Osteocyte (in vitro differentiated cells): ENCODE data around the gene MRPL36. TPM values are rescaled to one million over a fixed set of nuclear protein-coding genes. Genes with fewer than 3 reads are reported as not detected.

Source experiments
- DNase-seq: peaks from one replicate; pipeline ENCODE4 v3.0.0; 2021; ENCODE audit warnings: mixed read lengths; ENCODE audit not compliant: unreplicated experiment; ENCODE audit errors: extremely low spot score
- H3K27ac Mint-ChIP-seq: one replicate; pipeline ENCODE4 v1.8.0; 2021; ENCODE audit warnings: mild to moderate bottlenecking, mixed read lengths; ENCODE audit not compliant: unreplicated experiment
- H3K27me3 Mint-ChIP-seq: one replicate; pipeline ENCODE4 v1.8.0; 2021; ENCODE audit warnings: mixed read lengths; ENCODE audit not compliant: unreplicated experiment
- H3K36me3 Mint-ChIP-seq: one replicate; pipeline ENCODE4 v1.8.0; 2021; ENCODE audit warnings: mixed read lengths; ENCODE audit not compliant: unreplicated experiment
- H3K4me1 Mint-ChIP-seq: one replicate; pipeline ENCODE4 v1.8.0; 2021; ENCODE audit warnings: mixed read lengths; ENCODE audit not compliant: unreplicated experiment
- H3K4me3 Mint-ChIP-seq: one replicate; pipeline ENCODE4 v1.8.0; 2021; ENCODE audit warnings: mild to moderate bottlenecking, moderate library complexity, mixed read lengths; ENCODE audit not compliant: unreplicated experiment
- H3K9me3 Mint-ChIP-seq: one replicate; pipeline ENCODE4 v1.8.0; 2021; ENCODE audit warnings: mixed read lengths; ENCODE audit not compliant: unreplicated experiment
- total RNA-seq: library from RNA; stranded (reverse); gene quantifications from 2 replicates; pipeline ENCODE4 v1.2.1, GENCODE V29; 2021
- TF ChIP-seq, protein P1 (sequence below): fragments of 200-600 bp; sonication (generic); IDR thresholded peaks from 2 replicates; pipeline ENCODE4 v1.5.0; 2021; ENCODE audit warnings: antibody characterized with exemption, mild to moderate bottlenecking, moderate library complexity

MRPL36 gene
- total RNA-seq, 1 donor from 2014 or later = 44.0 TPM

DNA sequence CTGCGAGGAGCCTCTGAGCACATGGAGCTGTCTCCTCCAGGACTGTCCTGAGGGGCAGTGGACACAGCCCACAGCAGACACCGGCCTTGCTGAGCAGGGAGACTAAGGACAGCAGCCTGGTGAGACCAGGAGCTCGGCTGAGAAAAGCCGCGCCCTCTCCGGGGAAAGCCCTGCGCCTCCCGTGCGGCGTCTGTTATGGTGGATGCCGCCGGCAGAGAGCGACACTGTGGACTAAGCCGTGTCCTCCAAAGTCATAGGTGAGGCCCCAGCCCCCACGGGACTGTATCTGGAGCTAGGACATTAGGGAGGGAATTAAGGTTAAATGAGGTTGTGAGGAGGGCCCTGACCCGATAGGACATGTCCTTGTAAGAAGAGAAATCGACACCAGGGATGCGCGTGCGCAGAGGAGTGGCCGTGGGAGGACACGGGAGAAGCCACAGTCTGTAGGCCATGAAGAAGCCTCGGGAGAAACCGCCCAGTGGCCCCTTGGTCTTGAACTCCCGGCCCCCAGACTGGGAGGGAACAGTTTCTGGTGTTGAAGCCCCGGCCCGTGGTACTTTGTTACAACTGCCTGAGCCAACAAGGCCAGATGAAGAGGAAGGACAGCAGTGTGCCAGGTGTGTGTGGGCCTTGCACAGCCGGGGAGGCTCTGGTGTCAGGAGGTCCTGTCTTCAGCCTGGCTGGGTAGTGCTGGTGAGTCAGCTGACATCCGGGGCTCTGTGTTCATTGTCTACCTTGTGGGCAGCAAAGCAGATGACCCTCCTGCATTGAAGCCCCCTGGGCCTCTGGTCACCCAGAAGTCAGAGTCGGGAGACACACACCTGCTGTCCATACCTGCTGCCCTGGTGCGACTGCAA is 22.1 kb downstream of the MRPL36 start:
- TF ChIP-seq, protein P1, sequence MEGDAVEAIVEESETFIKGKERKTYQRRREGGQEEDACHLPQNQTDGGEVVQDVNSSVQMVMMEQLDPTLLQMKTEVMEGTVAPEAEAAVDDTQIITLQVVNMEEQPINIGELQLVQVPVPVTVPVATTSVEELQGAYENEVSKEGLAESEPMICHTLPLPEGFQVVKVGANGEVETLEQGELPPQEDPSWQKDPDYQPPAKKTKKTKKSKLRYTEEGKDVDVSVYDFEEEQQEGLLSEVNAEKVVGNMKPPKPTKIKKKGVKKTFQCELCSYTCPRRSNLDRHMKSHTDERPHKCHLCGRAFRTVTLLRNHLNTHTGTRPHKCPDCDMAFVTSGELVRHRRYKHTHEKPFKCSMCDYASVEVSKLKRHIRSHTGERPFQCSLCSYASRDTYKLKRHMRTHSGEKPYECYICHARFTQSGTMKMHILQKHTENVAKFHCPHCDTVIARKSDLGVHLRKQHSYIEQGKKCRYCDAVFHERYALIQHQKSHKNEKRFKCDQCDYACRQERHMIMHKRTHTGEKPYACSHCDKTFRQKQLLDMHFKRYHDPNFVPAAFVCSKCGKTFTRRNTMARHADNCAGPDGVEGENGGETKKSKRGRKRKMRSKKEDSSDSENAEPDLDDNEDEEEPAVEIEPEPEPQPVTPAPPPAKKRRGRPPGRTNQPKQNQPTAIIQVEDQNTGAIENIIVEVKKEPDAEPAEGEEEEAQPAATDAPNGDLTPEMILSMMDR = no peak
- Mint-ChIP-seq H3K9me3 (no peaks in the 10 kb centered on the region), H3K27ac (no peak overlapping the region), H3K4me1 (no peaks in the 10 kb centered on the region), H3K27me3 (peaks cover 11% of the 10 kb centered on the region), H3K36me3 (no peaks in the 10 kb centered on the region), H3K4me3 (no peak overlapping the region)
- no peak for DNase-seq

- no peaks in the 10 kb centered on the region for H3K9me3 Mint-ChIP-seq
- no peak for DNase-seq
- TF ChIP-seq, protein P1 = no peak
- no peak overlapping the region for H3K4me3 Mint-ChIP-seq
- no peaks in the 10 kb centered on the region for H3K4me1 Mint-ChIP-seq
- H3K27me3 Mint-ChIP-seq = peaks cover 17% of the 10 kb centered on the region
- H3K27ac Mint-ChIP-seq = no peak overlapping the region
- H3K36me3 Mint-ChIP-seq = no peaks in the 10 kb centered on the region
Observed at GRCh38 chr5:1776831-1777230, 22.8 kb downstream of the MRPL36 start.

DNA sequence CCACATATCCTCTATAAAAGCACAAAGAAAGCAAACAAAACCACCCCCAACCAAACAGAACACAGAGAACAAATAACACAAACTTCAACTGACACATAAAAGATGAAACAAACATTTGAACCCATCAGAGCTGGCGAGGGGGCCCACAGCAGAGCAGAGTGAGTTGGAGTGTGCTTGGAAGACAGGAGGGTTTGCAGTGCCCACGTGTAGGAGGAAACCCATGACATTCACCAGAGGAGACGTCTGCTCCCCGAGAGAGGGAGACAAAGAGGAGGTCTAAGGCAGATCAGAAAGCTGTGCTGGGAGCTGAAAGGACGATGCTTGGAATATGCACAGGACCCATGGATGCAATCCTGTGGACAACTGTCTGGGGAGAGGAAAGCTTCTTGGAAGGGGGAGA is 27.0 kb downstream of the MRPL36 start:
- Mint-ChIP-seq H3K36me3 (no peaks in the 10 kb centered on the region), H3K27me3 (peaks cover 25% of the 10 kb centered on the region), H3K4me1 (peaks cover 4% of the 10 kb centered on the region), H3K4me3 (no peak overlapping the region), H3K9me3 (no peaks in the 10 kb centered on the region), H3K27ac (no peak overlapping the region)
- no peak for DNase-seq
- TF ChIP-seq, protein P1 = peak; percentile 27

- Mint-ChIP-seq H3K27me3 (peaks cover 25% of the 10 kb centered on the region), H3K4me1 (peaks cover 4% of the 10 kb centered on the region), H3K27ac (no peak overlapping the region), H3K36me3 (no peaks in the 10 kb centered on the region), H3K9me3 (no peaks in the 10 kb centered on the region), H3K4me3 (no peak overlapping the region)
- TF ChIP-seq, protein P1 = no peak
- DNase-seq = no peak
Observed at GRCh38 chr5:1771149-1772065, 28.2 kb downstream of the MRPL36 start.

DNA sequence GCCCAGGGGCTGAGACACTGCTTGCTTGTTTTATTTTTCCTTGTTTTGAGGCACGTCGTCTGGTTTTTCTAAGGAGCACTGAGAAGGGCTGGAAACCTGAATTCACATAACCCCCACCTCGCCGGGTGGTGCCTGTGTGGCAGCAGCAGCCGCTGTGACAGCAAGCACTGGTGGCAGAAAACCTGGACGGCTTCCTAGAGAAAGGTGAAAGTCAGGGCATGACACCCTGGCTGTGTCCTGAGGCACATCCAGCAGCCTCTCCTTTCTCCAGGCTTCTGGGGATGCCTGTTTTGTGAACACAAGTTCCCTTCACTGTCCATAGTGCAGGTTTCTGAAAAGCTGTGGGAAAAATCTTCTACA is 29.2 kb downstream of the MRPL36 start:
- peaks cover 21% of the 10 kb centered on the region for H3K27me3 Mint-ChIP-seq
- H3K27ac Mint-ChIP-seq = no peak overlapping the region
- peaks cover 4% of the 10 kb centered on the region for H3K4me1 Mint-ChIP-seq
- H3K9me3 Mint-ChIP-seq = no peaks in the 10 kb centered on the region
- H3K36me3 Mint-ChIP-seq = no peaks in the 10 kb centered on the region
- TF ChIP-seq, protein P1 = no peak
- DNase-seq = no peak
- no peak overlapping the region for H3K4me3 Mint-ChIP-seq
